Right lobe of liver (tissue), 6 donors: ENCODE data around the gene OR5D13. TPM values are rescaled to one million over a fixed set of nuclear protein-coding genes. Genes with fewer than 3 reads are reported as not detected.

Experiments used
- ATAC-seq, 4 donors: fragments of 200-7000 bp; cut with Tn5 transposase; one replicate each; pipeline ENCODE4 v1.9.1; 2020; ENCODE audit warnings: mild to moderate bottlenecking in 4 of 4, moderate library complexity in 4 of 4
- DNase-seq, 3 donors: peaks; one replicate each; pipeline ENCODE4 v3.0.0-alpha.2; 2020
- H3K27ac ChIP-seq, 3 donors: fragments of 200-600 bp; one replicate each; pipeline ENCODE4 v1.8.0; 2022
- H3K27me3 ChIP-seq, 2 donors: fragments of 200-600 bp; one replicate each; pipeline ENCODE4 v1.8.0; 2022
- H3K36me3 ChIP-seq, 4 donors: fragments of 200-600 bp; sonication (generic) in 1 of 4; one replicate each; pipeline versions ENCODE4 v1.5.1 to v1.8.0; 2017 to 2022; ENCODE audit warnings: control low read depth in 1 of 4
- H3K4me1 ChIP-seq, 4 donors: fragments of 200-600 bp; sonication (generic) in 1 of 4; one replicate each; pipeline versions ENCODE4 v1.5.1 to v1.8.0; 2017 to 2022; ENCODE audit warnings: control low read depth in 1 of 4
- H3K4me3 ChIP-seq, 3 donors: fragments of 200-600 bp; one replicate each; pipeline ENCODE4 v1.8.0; 2022
- H3K9me3 ChIP-seq, 4 donors: fragments of 200-600 bp; sonication (generic) in 1 of 4; one replicate each; pipeline versions ENCODE4 v1.5.1 to v1.8.0; 2017 to 2022; ENCODE audit warnings: control low read depth in 1 of 4
- CTCF ChIP-seq, 4 donors: fragments of 200-600 bp in 3 of 4; fragments of 450-650 bp in 1 of 4; IDR thresholded peaks; one replicate each; pipeline versions ENCODE4 v1.5.1 to v1.8.0; 2016 to 2022; ENCODE audit warnings: antibody characterized with exemption in 4 of 4, mild to moderate bottlenecking in 2 of 4
- POLR2A ChIP-seq: fragments of 450-650 bp; IDR thresholded peaks from one replicate; pipeline ENCODE4 v1.6.1; 2017; ENCODE audit warnings: antibody characterized with exemption, mild to moderate bottlenecking
- WGBS: methylation state at CpG from one replicate; pipeline ENCODE4 v1.1.6; 2018; ENCODE audit warnings: low coverage, low lambda C conversion rate; ENCODE audit not compliant: insufficient coverage; ENCODE audit errors: missing lambda C conversion rate; 5-methylcytosine and 5-hydroxymethylcytosine counted together
- intact Hi-C, 2 donors: fragments of 100-400 bp; cut with DNase I; formaldehyde crosslinking; loops; one replicate each; pipeline versions ENCODE4 v1.11.2 to v1.14.1; 2022
- total RNA-seq, 6 experiments: library from RNA; depleted of rRNA in 2 of 6; stranded (reverse); fragments of >200 nt in 2 of 6; fragmentation: NEBNext Ultra II Directional in 3 of 6; extraction: Animal tissue kit (Norgen Biotek cat#: 25700) in 3 of 6; gene quantifications; one replicate each; pipeline versions ENCODE4 v1.1.0 to v1.2.4, GENCODE V29; 2016 to 2023
- donor health status: DM: no; HTN: yes; CAD: no.
- donor health status: DM: no; HTN: no; CAD: no.
- donor health status: DM: no; HTN: no; CAD: no.
- donor health status: DM: no; HTN: yes; CAD: no.
- donor health status: DM: no; HTN: yes; CAD: no.

OR5D13 gene
- total RNA-seq, 6 experiments from 2014 or later = not detected

DNA sequence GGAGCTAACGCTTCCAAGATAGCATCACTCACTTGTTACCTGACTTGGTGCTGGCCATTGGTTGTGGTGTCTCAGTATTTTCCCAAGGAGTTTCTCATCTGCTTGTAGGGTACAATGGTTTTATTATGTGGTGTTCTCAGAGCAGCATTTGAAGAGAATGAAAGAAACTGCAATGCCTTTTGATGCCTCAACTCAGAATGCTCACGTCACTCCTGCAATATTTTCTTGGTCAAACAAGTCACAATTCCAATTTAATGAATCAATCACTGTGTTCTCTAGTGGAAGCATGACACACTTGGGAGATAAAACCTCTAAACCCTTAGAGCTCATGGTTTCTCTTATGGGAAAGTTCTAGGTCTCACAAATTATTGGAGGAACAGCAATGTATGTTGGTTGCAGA is 20.1 kb downstream of the OR5D13 start:
- intact Hi-C loops = no loop called here
- no peaks in the 10 kb centered on the region for H3K36me3 ChIP-seq
- TF ChIP-seq POLR2A = no peak
- no peak for TF ChIP-seq CTCF (IDR thresholded peaks at IDR 0.05)
- H3K27ac ChIP-seq = no peak overlapping the region
- no peaks in the 10 kb centered on the region for H3K27me3 ChIP-seq
- ATAC-seq (no peak), DNase-seq (no peak)
- no peaks in the 10 kb centered on the region for H3K4me1 ChIP-seq
- H3K4me3 ChIP-seq = no peak overlapping the region
- 50% methylated on average over 2 of the region's 2 CpGs for WGBS
- no peaks in the 10 kb centered on the region for H3K9me3 ChIP-seq

- Histone ChIP-seq H3K9me3 (no peaks in the 10 kb centered on the region), H3K36me3 (no peaks in the 10 kb centered on the region), H3K27me3 (no peaks in the 10 kb centered on the region), H3K27ac (no peak within 1 kb of the TSS), H3K4me1 (no peaks in the 10 kb centered on the region), H3K4me3 (no peak within 1 kb of the TSS)
- DNase-seq (no peak), ATAC-seq (no peak)
- TF ChIP-seq CTCF (IDR thresholded peaks at IDR 0.05) (no peak), POLR2A (no peak)
- intact Hi-C loops = no loop called here
Observed at GRCh38 chr11:55795256-55795655, 22.0 kb downstream of the OR5D13 start, which contains the start of gene OR5D14. OR5D14 (plus strand) TSS chr11:55795556; CDS start chr11:55795556, 0 bp downstream.

- Histone ChIP-seq H3K27me3 (no peaks in the 10 kb centered on the region), H3K4me1 (no peaks in the 10 kb centered on the region), H3K4me3 (no peak overlapping the region), H3K9me3 (no peaks in the 10 kb centered on the region), H3K36me3 (no peaks in the 10 kb centered on the region), H3K27ac (no peak overlapping the region)
- DNase-seq (no peak), ATAC-seq (no peak)
- TF ChIP-seq CTCF (IDR thresholded peaks at IDR 0.05) = no peak
- no peak for TF ChIP-seq POLR2A
- WGBS = no CpG with 5 or more reads among the region's 1 CpG
- intact Hi-C loops = no loop called here
Observed at GRCh38 chr11:55806248-55806647, 33.0 kb downstream of the OR5D13 start.

GRCh38 chr11:55811067-55811466 is 37.8 kb downstream of the OR5D13 start, which contains the start of gene OR5L1:
OR5L1 (plus strand) TSS chr11:55811367; CDS start chr11:55811467, 100 bp downstream.
- no peak within 1 kb of the TSS for H3K27ac ChIP-seq
- 17% methylated on average over 1 of the region's 1 CpG for WGBS
- ATAC-seq (no peak), DNase-seq (no peak)
- TF ChIP-seq POLR2A = no peak
- TF ChIP-seq CTCF (IDR thresholded peaks at IDR 0.05) = no peak
- intact Hi-C loops = no loop called here
- no peaks in the 10 kb centered on the region for H3K9me3 ChIP-seq
- H3K4me1 ChIP-seq = no peaks in the 10 kb centered on the region
- no peaks in the 10 kb centered on the region for H3K36me3 ChIP-seq
- no peaks in the 10 kb centered on the region for H3K27me3 ChIP-seq
- H3K4me3 ChIP-seq = no peak within 1 kb of the TSS

DNA sequence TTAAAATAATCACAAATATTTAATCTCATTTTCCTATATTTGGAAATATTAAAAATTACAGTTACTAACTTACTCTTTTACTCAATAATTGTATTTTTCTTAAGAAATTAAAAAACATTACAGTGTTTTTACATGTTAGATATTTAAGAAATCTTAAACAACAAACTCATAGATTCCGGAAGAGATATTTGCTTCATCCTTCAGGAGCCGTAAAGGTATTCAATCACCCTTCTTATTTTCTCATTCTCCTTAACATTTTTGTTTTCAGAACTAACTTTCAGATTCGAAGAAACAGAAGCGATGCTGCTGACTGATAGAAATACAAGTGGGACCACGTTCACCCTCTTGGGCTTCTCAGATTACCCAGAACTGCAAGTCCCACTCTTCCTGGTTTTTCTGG is 46.1 kb downstream of the OR5D13 start, which contains the start of gene OR5D18:
Gene OR5D18, plus strand, starts transcription at position 301 of the 400 bp plus-strand sequence. Its CDS starts 0 bp downstream, at position 301.
- Histone ChIP-seq H3K4me1 (no peaks in the 10 kb centered on the region), H3K27ac (no peak within 1 kb of the TSS), H3K4me3 (no peak within 1 kb of the TSS), H3K36me3 (no peaks in the 10 kb centered on the region), H3K9me3 (no peaks in the 10 kb centered on the region), H3K27me3 (no peaks in the 10 kb centered on the region)
- WGBS = 41% methylated on average over 5 of the region's 5 CpGs
- no peak for TF ChIP-seq CTCF (IDR thresholded peaks at IDR 0.05)
- ATAC-seq = no peak
- DNase-seq = no peak
- intact Hi-C loops = no loop called here
